Small intestine (tissue), 7 donors: ENCODE results near the gene SAMD14. TPM values are rescaled to one million over a fixed set of nuclear protein-coding genes. Genes with fewer than 3 reads are reported as not detected.

Source experiments
- DNase-seq, 2 donors: peaks; one replicate each; pipeline versions ENCODE4 v3.0.0 to v3.0.0-alpha.2; 2013
- FAIRE-seq: peaks from 2 replicates; lab custom pipeline; 2012; peaks lifted over from hg19 to GRCh38; lab: Jason Lieb, UNC
- H3K27ac ChIP-seq, 3 donors: one replicate each; pipeline ENCODE4 v1.5.1; 2013; ENCODE audit warnings: low read length in 2 of 3, mild to moderate bottlenecking in 2 of 3, control low read depth in 1 of 3, inconsistent platforms in 1 of 3, low read depth in 1 of 3, moderate library complexity in 1 of 3
- H3K27me3 ChIP-seq, 3 donors: one replicate each; pipeline ENCODE4 v1.6.1; 2013; ENCODE audit warnings: low read length in 3 of 3, inconsistent platforms in 1 of 3; ENCODE audit not compliant: control insufficient read depth in 3 of 3, insufficient read depth in 3 of 3
- H3K36me3 ChIP-seq, 3 donors: one replicate each; pipeline ENCODE4 v1.6.1; 2013; ENCODE audit warnings: low read length in 3 of 3, inconsistent platforms in 1 of 3, low read depth in 1 of 3, mild to moderate bottlenecking in 1 of 3, moderate library complexity in 1 of 3; ENCODE audit not compliant: control insufficient read depth in 3 of 3, insufficient read depth in 2 of 3
- H3K4me1 ChIP-seq, 3 donors: one replicate each; pipeline ENCODE4 v1.6.1; 2013; ENCODE audit warnings: low read length in 2 of 3, inconsistent platforms in 1 of 3, low read depth in 1 of 3, mild to moderate bottlenecking in 1 of 3, moderate library complexity in 1 of 3; ENCODE audit not compliant: control insufficient read depth in 3 of 3, insufficient read depth in 2 of 3
- H3K4me3 ChIP-seq, 3 donors: one replicate each; pipeline ENCODE4 v1.5.1; 2013; ENCODE audit warnings: low read length in 3 of 3, control low read depth in 1 of 3, inconsistent platforms in 1 of 3, low read depth in 1 of 3, mild to moderate bottlenecking in 1 of 3, moderate library complexity in 1 of 3
- H3K9me3 ChIP-seq, 2 donors: one replicate each; pipeline ENCODE4 v1.6.1; 2013; ENCODE audit warnings: low read depth in 1 of 2, low read length in 1 of 2; ENCODE audit not compliant: control insufficient read depth in 2 of 2, insufficient read depth in 1 of 2
- whole genome bisulfite sequencing, 3 donors: extraction: QIAGEN DNeasy Blood & Tissue Kit; methylation state at CpG; one replicate each; pipeline ENCODE4 v1.1.7; 2013; 5-methylcytosine and 5-hydroxymethylcytosine counted together
- polyA plus RNA-seq, 4 donors: library from polyadenylated mRNA; stranded (reverse) in 3 of 4; unstranded in 1 of 4; fragments of 200-250 nt in 3 of 4; fragments of 120-200 nt in 1 of 4; gene quantifications; one replicate each; pipeline versions ENCODE4 v1.2.1 to v1.2.3, GENCODE V29; 2013
- donor health status: healthy with polysubstance abuse.
- donor health status: control.
- donor health status: control.
- donor health status: Bipolar disorder and iron deficiency.
- donor health status: healthy.

Gene SAMD14
- polyA plus RNA-seq, 4 donors, result 0.54 to 2.9 (median 1.4) TPM

DNA sequence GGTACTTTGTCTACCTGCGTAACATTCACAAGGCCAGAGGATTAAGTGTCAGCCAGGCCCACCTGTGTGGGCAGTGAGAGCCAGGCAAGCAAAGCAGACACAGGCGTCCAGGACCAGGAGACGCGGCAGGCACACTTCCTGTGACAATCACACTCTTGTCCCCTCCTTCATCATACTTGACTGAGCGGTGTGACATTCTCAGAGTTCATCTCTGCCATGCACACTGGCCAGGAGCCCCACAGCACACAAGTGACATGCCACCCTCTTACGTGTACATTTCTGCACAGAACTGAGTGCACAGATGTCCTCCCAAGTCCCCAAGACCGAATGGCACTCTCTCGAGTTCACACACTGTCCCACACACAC is 11.8 kb upstream of the SAMD14 start:
- Histone ChIP-seq H3K9me3 (peaks cover 0 to 8% of the 10 kb centered on the region in 2 donors), H3K27me3 (no peaks in the 10 kb centered on the region), H3K36me3 (peaks cover 11 to 100% (median 31%) of the 10 kb centered on the region in 3 donors), H3K4me3 (no peak overlapping the region), H3K4me1 (peaks cover 0 to 28% (median 0%) of the 10 kb centered on the region in 3 donors), H3K27ac (no peak overlapping the region)
- WGBS, 3 donors, result 64 to 83% (median 73%) methylated on average over 8 of the region's 8 CpGs
- no peak for FAIRE-seq
- DNase-seq, result no peak

DNA sequence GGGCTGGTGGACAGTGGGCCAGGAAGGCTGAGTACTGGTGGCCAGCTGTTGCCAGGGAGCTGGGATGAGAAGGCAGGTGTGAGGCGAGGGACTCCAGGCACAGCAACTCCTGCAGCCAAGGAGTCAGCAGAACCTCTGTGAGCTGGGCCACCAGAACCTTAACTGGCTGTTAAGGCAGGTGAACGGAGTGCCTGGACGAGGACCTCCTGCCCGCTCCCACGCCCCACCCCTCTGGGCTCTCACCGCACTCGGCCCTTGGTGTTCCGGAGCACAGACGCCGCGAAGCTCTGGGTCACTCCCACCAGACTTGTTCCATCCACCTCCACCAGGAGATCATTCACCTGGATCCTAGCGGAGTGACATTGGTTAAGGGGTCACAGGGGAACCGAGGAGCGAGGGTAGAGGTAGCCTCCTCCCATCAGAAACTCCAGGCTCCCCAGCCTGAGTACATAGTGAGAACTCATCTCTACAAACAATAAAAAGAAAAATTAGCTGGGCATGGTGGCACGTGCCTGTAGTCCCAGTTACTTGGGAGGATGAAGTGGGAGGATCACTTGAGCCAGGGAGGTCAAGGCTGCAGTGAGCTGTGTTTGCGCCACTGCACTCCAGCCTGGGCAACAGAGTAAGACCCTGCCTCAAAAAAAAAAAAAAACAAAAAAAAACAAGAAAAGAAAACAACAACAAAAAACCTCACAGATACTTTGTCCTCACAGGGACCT is 11.2 kb upstream of the SAMD14 start:
- WGBS, 3 donors, result 89 to 96% (median 90%) methylated on average over 16 of the region's 16 CpGs
- peaks cover 0 to 8% of the 10 kb centered on the region in 2 donors for H3K9me3 ChIP-seq
- peaks cover 14 to 100% (median 34%) of the 10 kb centered on the region in 3 donors for H3K36me3 ChIP-seq
- FAIRE-seq (no peak), DNase-seq (no peak)
- H3K4me3 ChIP-seq, result no peak overlapping the region
- H3K27me3 ChIP-seq, result no peaks in the 10 kb centered on the region
- peaks cover 0 to 22% (median 0%) of the 10 kb centered on the region in 3 donors for H3K4me1 ChIP-seq
- H3K27ac ChIP-seq, result peak overlapping the region in 1 of 3 donors; percentile 0

DNA sequence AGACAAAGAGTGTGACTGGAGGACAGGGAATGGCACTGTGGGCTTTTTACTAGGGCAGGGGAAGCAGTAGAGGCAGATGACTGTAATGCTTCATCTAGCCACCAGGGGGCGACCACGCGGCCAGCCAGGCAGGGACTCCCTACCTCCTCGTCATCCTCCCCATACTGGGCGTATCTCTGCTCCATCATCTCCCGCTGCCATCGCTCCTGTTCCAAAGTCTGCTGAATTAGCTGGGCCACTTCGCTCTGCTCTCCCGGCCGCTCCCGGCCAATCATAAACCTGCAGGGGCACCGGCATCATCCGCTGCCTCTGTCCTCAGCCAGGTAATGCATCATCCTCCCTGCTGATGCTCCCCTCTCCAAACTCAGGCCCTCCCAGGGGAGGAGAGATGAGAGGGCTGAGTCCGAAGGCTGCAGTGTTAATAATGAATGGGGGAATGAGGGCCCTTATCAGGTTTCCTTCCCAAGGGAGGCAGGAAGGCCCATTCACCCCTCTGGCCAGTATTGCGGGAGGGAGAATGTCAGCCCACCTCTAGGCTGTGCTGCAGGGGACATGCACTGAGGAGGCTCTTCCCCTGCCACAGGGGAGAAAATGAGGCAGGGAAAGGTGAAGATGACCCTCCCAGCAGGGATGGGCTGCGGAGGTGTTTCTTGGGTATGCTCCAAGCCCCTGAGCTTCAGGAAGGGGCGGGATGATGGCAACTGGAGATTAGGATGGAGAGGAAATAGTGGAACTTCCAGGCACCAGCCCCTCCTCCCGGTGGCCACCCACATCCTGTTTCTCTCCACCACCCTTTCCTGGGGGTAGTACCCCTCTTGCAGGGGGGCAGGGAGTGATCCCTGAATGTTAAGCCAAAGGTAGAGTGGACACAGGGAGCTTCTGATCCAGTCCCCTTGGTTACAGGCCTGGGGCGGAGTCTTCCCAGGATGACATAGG is 10.3 kb upstream of the SAMD14 start:
- FAIRE-seq (no peak), DNase-seq (peak; percentile 78 to 84)
- no peak overlapping the region for H3K4me3 ChIP-seq
- H3K36me3 ChIP-seq, result peaks cover 14 to 100% (median 34%) of the 10 kb centered on the region in 3 donors
- peak overlapping the region in 1 of 3 donors; percentile 0 for H3K27ac ChIP-seq
- peaks cover 0 to 12% (median 0%) of the 10 kb centered on the region in 3 donors for H3K4me1 ChIP-seq
- no peaks in the 10 kb centered on the region for H3K27me3 ChIP-seq
- WGBS, 3 donors, result 38 to 46% (median 42%) methylated on average over 19 of the region's 19 CpGs
- peaks cover 0 to 8% of the 10 kb centered on the region in 2 donors for H3K9me3 ChIP-seq

DNA sequence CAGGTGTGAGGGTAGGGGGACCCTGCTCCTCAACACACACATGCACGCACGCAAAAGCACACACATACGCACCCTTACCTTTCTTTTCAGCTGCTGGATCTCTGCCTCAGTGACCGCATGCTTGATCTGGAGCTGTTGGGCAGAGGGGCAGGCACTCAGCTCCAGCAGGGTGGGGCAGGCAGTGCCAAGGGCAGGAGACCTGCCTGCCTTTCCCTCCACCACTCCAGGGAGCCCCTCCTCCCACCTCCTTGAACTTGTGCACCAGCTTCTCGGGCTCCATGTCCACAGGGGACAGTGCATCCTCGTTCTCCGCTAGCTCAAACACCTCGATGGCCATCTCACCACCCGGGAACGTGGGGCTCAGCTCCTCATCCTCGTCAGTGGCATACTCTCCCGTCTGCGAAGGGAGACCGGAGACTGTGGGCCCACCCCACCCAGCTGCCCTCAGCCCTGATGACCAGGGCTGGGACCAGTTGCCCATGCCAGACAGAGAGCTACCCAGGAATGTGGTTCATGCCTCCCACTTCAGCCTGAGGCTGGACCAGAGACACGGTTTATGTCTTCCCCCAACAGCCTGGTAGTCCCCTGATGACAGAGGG is 9.3 kb upstream of the SAMD14 start:
- DNase-seq (no peak), FAIRE-seq (no peak)
- H3K27ac ChIP-seq, result no peak overlapping the region
- WGBS, 3 donors, result 90 to 92% (median 91%) methylated on average over 15 of the region's 15 CpGs
- H3K36me3 ChIP-seq, result peaks cover 16 to 99% (median 34%) of the 10 kb centered on the region in 3 donors
- H3K4me1 ChIP-seq, result peaks cover 0 to 4% (median 0%) of the 10 kb centered on the region in 3 donors
- H3K4me3 ChIP-seq, result no peak overlapping the region
- H3K9me3 ChIP-seq, result peaks cover 0 to 8% of the 10 kb centered on the region in 2 donors
- no peaks in the 10 kb centered on the region for H3K27me3 ChIP-seq

DNA sequence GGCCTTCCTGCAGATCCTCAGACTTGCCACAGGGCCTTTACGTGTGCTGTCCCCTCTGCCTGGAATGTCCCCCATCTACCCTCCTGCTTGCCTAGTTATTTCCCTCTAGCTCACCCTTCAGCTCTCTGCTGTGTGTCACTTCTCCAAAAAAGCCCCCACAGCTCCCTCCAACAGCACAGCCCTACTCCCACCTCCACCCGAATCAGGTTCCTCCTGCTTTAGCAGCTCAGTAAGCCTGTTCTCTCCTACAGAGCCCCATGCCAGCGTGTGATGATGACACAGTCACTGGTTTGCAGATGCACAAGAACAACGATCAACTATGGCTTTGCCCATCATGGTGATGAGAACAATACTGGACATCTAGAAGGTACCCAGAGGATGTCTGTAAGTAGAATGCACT is 7.1 kb upstream of the SAMD14 start:
- H3K36me3 ChIP-seq, result peaks cover 14 to 80% (median 20%) of the 10 kb centered on the region in 3 donors
- 92 to 96% (median 93%) methylated on average over 4 of the region's 4 CpGs for WGBS, 3 donors
- no peak overlapping the region for H3K4me3 ChIP-seq
- H3K9me3 ChIP-seq, result peaks cover 0 to 8% of the 10 kb centered on the region in 2 donors
- no peaks in the 10 kb centered on the region for H3K27me3 ChIP-seq
- FAIRE-seq, result no peak
- H3K27ac ChIP-seq, result no peak overlapping the region
- H3K4me1 ChIP-seq, result peaks cover 0 to 4% (median 4%) of the 10 kb centered on the region in 3 donors
- DNase-seq, result no peak

DNA sequence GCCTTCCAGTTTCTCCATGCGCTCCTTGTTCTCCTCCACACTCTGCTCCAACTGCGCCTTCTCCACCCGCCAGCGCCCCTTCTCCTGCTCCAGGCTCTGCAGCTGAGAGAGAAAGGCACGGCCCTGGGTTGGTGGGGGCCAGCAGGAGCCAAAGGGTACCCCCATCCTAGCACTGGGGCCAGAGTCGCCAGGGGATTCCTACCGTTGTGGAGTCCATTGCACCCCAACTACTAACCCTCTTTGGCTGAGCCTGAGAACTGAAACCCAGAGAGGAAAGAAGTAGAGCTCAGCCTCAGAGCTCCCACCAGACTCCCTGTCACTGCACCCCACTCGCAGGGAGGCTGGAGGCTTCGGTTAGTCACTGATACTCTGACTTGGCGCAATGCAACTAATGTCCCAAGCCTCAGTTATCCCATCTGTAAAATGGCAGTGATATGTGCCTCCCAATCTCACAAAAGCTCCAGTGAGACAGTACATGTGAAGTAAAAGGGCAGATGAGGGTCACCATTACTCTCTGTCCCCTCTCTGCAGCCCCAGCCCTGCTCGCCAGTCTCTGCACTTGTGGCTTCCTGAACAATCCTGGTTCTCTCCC is 6.2 kb upstream of the SAMD14 start:
- WGBS, 3 donors, result 89 to 98% (median 98%) methylated on average over 10 to 11 of the region's 11 CpGs
- no peaks in the 10 kb centered on the region for H3K27me3 ChIP-seq
- no peak for DNase-seq
- peaks cover 14 to 71% (median 19%) of the 10 kb centered on the region in 3 donors for H3K36me3 ChIP-seq
- H3K27ac ChIP-seq, result no peak overlapping the region
- peaks cover 0 to 8% of the 10 kb centered on the region in 2 donors for H3K9me3 ChIP-seq
- H3K4me3 ChIP-seq, result no peak overlapping the region
- peaks cover 0 to 4% (median 4%) of the 10 kb centered on the region in 3 donors for H3K4me1 ChIP-seq
- no peak for FAIRE-seq

DNA sequence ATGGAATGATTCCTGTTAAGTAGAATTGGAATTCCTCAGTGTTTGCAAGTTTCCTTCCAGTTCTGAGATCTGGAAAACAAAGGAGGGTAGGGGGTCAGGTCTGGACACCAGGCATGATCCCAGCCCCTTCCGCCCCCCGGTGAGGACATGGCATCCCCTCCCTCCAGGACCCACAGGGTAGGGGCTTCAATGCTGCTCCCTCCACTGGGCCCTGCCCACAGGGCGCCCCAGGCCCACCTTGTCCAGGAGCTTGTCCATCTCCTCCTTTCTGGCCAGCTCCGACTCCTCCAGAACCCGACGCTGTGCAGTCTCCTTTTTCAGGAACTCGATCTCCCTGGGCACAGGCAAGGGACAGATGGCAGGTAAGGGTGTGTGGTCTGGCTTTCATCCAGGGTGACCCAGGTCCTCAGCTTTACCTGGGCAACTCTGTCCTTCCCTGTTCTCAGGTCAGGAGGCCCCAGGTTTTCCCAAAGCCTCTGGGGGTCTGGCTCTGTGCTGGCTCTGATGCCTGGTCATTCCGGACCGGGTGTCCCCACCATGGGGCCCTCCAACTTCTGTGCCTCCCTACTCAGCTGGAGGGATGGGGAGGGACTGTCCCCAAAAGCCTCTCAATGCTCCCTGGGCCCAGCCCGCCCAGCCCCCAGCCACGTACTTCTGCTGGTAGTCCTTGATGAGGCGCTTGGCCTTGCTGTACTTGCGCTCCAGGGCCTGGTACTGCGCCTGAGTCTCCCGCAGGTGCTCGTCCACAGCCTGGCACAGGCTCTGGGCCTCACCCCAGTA is 5.5 kb upstream of the SAMD14 start:
- peaks cover 0 to 8% (median 4%) of the 10 kb centered on the region in 3 donors for H3K4me1 ChIP-seq
- DNase-seq, result no peak
- H3K27me3 ChIP-seq, result peaks cover 0 to 6% (median 0%) of the 10 kb centered on the region in 3 donors
- H3K4me3 ChIP-seq, result no peak overlapping the region
- H3K27ac ChIP-seq, result no peak overlapping the region
- H3K36me3 ChIP-seq, result peaks cover 14 to 64% (median 15%) of the 10 kb centered on the region in 3 donors
- 89 to 94% (median 90%) methylated on average over 16 of the region's 16 CpGs for WGBS, 3 donors
- H3K9me3 ChIP-seq, result peaks cover 0 to 6% of the 10 kb centered on the region in 2 donors
- FAIRE-seq, result no peak
